K562 (cell line): ENCODE data around the gene VPS9D1. TPM values are rescaled to one million over a fixed set of nuclear protein-coding genes. Genes with fewer than 3 reads are reported as not detected.

Experiments
- EZH2 ChIP-seq: IDR thresholded peaks from 2 replicates; pipeline ENCODE4 v1.6.1; 2012; ENCODE audit warnings: low read depth, mild to moderate bottlenecking, inconsistent platforms, low read length, borderline replicate concordance
- HDAC1 ChIP-seq, 2 experiments: fragments of 450-650 bp; IDR thresholded peaks; 2 replicates each; pipeline ENCODE4 v1.6.1; 2016 to 2017; ENCODE audit warnings: inconsistent platforms in 1 of 2, mild to moderate bottlenecking in 1 of 2, moderate library complexity in 1 of 2
- HDAC6 ChIP-seq: IDR thresholded peaks from 2 replicates; pipeline ENCODE4 v1.6.1; 2012; ENCODE audit warnings: low read depth, mild to moderate bottlenecking, control low read depth, inconsistent platforms, low read length, moderate library complexity
- HMG20B ChIP-seq: fragments of 250-450 bp; sonication (Bioruptor Pico); IDR thresholded peaks from 2 replicates; pipeline ENCODE4 v1.5.0; 2021; ENCODE audit warnings: mild to moderate bottlenecking
- HMGN3 ChIP-seq: IDR thresholded peaks from 2 replicates; pipeline ENCODE4 v1.6.1; 2011; ENCODE audit warnings: borderline replicate concordance, low read depth, mild to moderate bottlenecking, mixed read lengths, low read length; ENCODE audit not compliant: insufficient read length; ENCODE audit errors: extremely low read depth
- KLF16 ChIP-seq: IDR thresholded peaks from 2 replicates; pipeline ENCODE4 v1.6.1; 2016; ENCODE audit warnings: antibody characterized with exemption
- MCM7 ChIP-seq, 2 experiments: fragments of 450-650 bp; IDR thresholded peaks; 2 replicates each; pipeline ENCODE4 v1.6.1; 2016 to 2018
- MTF1 ChIP-seq: fragments of 250-450 bp; sonication (Bioruptor Pico); IDR thresholded peaks from 2 replicates; pipeline ENCODE4 v1.9.0; 2021; ENCODE audit warnings: moderate library complexity, mild to moderate bottlenecking, inconsistent platforms, borderline replicate concordance
- MXI1 ChIP-seq: IDR thresholded peaks from 2 replicates; pipeline ENCODE4 v1.6.1; 2011; ENCODE audit warnings: low read depth, mild to moderate bottlenecking, improper control_type of control experiment, low read length
- PHB2 ChIP-seq: fragments of 450-650 bp; IDR thresholded peaks from 2 replicates; pipeline ENCODE4 v1.6.1; 2017; ENCODE audit warnings: low read depth
- POLR2AphosphoS2 ChIP-seq: IDR thresholded peaks from 2 replicates; pipeline ENCODE4 v1.6.1; 2012; ENCODE audit warnings: low read length, improper control_type of control experiment
- POLR2B ChIP-seq: fragments of 450-650 bp; IDR thresholded peaks from 2 replicates; pipeline ENCODE4 v1.6.1; 2018; ENCODE audit warnings: low read depth; ENCODE audit not compliant: partially characterized antibody
- PPARD ChIP-seq: fragments of 250-450 bp; sonication (Bioruptor Pico); IDR thresholded peaks from 2 replicates; pipeline ENCODE4 v1.8.0; 2022; ENCODE audit warnings: inconsistent platforms, mild to moderate bottlenecking, moderate library complexity
- RB1 ChIP-seq: fragments of 450-650 bp; IDR thresholded peaks from 2 replicates; pipeline ENCODE4 v1.6.1; 2017; ENCODE audit warnings: low read depth, mild to moderate bottlenecking
- RFX1 ChIP-seq: fragments of 450-650 bp; IDR thresholded peaks from 2 replicates; pipeline ENCODE4 v1.6.1; 2016; ENCODE audit warnings: mild to moderate bottlenecking, moderate library complexity
- SLC30A9 ChIP-seq: fragments of 250-450 bp; sonication (Bioruptor Pico); IDR thresholded peaks from 2 replicates; pipeline ENCODE4 v1.8.0; 2022; ENCODE audit warnings: mild to moderate bottlenecking, moderate library complexity
- TAF9B ChIP-seq: fragments of 450-650 bp; IDR thresholded peaks from 2 replicates; pipeline ENCODE4 v1.6.1; 2018; ENCODE audit warnings: mild to moderate bottlenecking; ENCODE audit not compliant: partially characterized antibody
- ZC3H8 ChIP-seq: fragments of 450-650 bp; IDR thresholded peaks from 2 replicates; pipeline ENCODE4 v1.6.1; 2017
- ZEB2 ChIP-seq: fragments of 450-650 bp; IDR thresholded peaks from 2 replicates; pipeline ENCODE4 v1.6.1; 2016
- ZNF274 ChIP-seq: IDR thresholded peaks from 2 replicates; pipeline ENCODE4 v1.6.1; 2011; ENCODE audit warnings: low read depth, mild to moderate bottlenecking, low read length, moderate library complexity, borderline replicate concordance
- polyA plus RNA-seq, 8 experiments: library from polyadenylated mRNA; depleted of rRNA in 4 of 8; stranded (reverse) in 5 of 8; unstranded in 3 of 8; fragments of >200 nt; fragmentation: Nextera tagmentation in 2 of 8; fragmentation: Illumina TruSeq in 1 of 8; extraction: Ambion mirVana in 2 of 8; extraction: Trizol in 1 of 8; gene quantifications; 2 replicates each; pipeline versions ENCODE4 v1.2.1 to v1.2.3, GENCODE V29; 2011 to 2014; ENCODE audit warnings: inconsistent platforms in 1 of 8, missing spikeins in 1 of 8
- total RNA-seq, 7 experiments: library from RNA; depleted of rRNA in 6 of 7; stranded (reverse); fragments of >200 nt in 6 of 7; fragmentation: Illumina TruSeq in 2 of 7; extraction: Trizol in 2 of 7; gene quantifications; 2 replicates each; pipeline versions ENCODE4 v1.2.1 to v1.2.3, GENCODE V29; 2011 to 2021; ENCODE audit warnings: low replicate concordance in 1 of 7
- TF ChIP-seq, protein P1 (sequence below): sonication (generic); formaldehyde crosslinking; IDR thresholded peaks from 2 replicates; pipeline ENCODE4 v1.9.0; 2022; ENCODE audit warnings: mild to moderate bottlenecking, missing genetic modification reagents
- TF ChIP-seq, protein P2 (sequence below): fragments of 250-450 bp; sonication (Bioruptor Pico); IDR thresholded peaks from 2 replicates; pipeline ENCODE4 v1.9.0; 2021; ENCODE audit warnings: mild to moderate bottlenecking
- TF ChIP-seq, protein P3 (sequence below): fragments of 250-450 bp; sonication (Bioruptor Pico); IDR thresholded peaks from 2 replicates; pipeline ENCODE4 v1.5.0; 2020; ENCODE audit warnings: mild to moderate bottlenecking
- TF ChIP-seq, protein P4 (sequence below): fragments of 450-650 bp; IDR thresholded peaks from 2 replicates; pipeline ENCODE4 v1.6.1; 2016; ENCODE audit warnings: low read depth, mild to moderate bottlenecking, moderate library complexity
- TF ChIP-seq, protein P5 (sequence below): sonication (generic); formaldehyde crosslinking; IDR thresholded peaks from 2 replicates; pipeline ENCODE4 v1.8.0; 2022; ENCODE audit warnings: missing genetic modification reagents, mild to moderate bottlenecking, borderline replicate concordance

The VPS9D1 gene
- total and polyA plus RNA-seq, 9 of the 15 experiments (the other 6 are each of a cell fraction or from before 2014, with no cell fraction given) = 0.33 to 3.1 (median 1.1) TPM

DNA sequence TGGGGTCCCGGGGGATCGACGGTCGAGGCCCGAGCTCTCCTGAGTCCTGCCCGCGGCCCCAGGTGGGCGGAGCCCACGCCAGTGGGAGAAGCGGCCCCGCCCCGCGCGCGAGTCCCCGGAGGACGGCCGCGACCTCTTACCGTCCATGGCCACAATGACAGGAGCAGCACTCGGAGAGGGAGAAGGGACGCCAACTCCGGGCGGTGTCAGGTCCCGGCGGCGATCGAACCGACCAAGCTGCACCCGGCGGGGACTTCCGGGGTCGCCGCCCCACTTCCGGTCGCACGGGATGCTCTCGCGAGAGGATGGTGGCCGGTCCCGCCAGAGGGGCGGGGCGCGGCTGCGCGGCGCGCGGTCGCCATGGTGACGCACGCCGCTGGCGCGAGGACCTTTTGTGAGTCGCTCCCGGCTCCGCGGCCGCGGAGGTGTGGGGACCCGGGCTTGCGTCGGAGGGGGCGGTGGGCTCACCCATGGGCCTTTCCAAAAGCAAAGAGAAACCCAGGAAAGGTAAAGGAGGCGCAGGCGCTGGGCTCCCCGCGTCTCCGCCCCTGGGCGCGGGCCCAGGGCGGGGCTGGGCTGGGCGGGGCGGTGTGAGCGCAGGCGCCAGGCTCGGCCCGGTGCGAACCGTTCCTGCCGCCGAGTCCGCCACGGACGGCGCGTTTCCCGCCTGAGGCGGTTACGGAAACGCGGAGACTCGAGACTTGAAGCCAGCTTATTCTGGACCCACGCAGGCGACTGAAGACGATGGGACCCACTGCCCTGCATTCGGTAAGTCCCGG, 63.1 kb downstream of the VPS9D1 start, which contains the start of the genes CHMP1A and SPATA33 (continued):
- TF ChIP-seq MXI1 (peak; percentile 92), MTF1 (CRISPR knock-in tag) (no peak), KLF16 (no peak), ZEB2 (no peak), HMG20B (CRISPR knock-in tag) (no peak), ZNF274 (no peak; the same call in 1 of the 2 replicates), SLC30A9 (CRISPR knock-in tag) (no peak), HDAC6 (no peak), PHB2 (no peak), TAF9B (no peak), POLR2AphosphoS2 (no peak), HDAC1 (IDR thresholded peaks at IDR 0.05) (peak in 1 of 2 experiments; percentile 94; a peak in 2 of 4 replicates), PPARD (CRISPR knock-in tag) (no peak), RFX1 (peak; percentile 94), EZH2 (no peak), MCM7 (IDR thresholded peaks at IDR 0.05) (no peak), ZC3H8 (no peak), HMGN3 (peak; percentile 52), POLR2B (peak; percentile 66), RB1 (peak; percentile 84)
- TF ChIP-seq, protein P1, sequence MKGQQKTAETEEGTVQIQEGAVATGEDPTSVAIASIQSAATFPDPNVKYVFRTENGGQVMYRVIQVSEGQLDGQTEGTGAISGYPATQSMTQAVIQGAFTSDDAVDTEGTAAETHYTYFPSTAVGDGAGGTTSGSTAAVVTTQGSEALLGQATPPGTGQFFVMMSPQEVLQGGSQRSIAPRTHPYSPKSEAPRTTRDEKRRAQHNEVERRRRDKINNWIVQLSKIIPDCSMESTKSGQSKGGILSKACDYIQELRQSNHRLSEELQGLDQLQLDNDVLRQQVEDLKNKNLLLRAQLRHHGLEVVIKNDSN = 0 out of 2 replicates have a peak, but pooled peaks have one; percentile 29
- TF ChIP-seq, protein P2, sequence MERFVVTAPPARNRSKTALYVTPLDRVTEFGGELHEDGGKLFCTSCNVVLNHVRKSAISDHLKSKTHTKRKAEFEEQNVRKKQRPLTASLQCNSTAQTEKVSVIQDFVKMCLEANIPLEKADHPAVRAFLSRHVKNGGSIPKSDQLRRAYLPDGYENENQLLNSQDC (CRISPR knock-in tag) = no peak
- TF ChIP-seq, protein P3, sequence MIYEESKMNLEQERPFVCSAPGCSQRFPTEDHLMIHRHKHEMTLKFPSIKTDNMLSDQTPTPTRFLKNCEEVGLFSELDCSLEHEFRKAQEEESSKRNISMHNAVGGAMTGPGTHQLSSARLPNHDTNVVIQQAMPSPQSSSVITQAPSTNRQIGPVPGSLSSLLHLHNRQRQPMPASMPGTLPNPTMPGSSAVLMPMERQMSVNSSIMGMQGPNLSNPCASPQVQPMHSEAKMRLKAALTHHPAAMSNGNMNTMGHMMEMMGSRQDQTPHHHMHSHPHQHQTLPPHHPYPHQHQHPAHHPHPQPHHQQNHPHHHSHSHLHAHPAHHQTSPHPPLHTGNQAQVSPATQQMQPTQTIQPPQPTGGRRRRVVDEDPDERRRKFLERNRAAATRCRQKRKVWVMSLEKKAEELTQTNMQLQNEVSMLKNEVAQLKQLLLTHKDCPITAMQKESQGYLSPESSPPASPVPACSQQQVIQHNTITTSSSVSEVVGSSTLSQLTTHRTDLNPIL (CRISPR knock-in tag) = no peak
- TF ChIP-seq, protein P4, sequence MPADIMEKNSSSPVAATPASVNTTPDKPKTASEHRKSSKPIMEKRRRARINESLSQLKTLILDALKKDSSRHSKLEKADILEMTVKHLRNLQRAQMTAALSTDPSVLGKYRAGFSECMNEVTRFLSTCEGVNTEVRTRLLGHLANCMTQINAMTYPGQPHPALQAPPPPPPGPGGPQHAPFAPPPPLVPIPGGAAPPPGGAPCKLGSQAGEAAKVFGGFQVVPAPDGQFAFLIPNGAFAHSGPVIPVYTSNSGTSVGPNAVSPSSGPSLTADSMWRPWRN = no peak
- TF ChIP-seq, protein P5, sequence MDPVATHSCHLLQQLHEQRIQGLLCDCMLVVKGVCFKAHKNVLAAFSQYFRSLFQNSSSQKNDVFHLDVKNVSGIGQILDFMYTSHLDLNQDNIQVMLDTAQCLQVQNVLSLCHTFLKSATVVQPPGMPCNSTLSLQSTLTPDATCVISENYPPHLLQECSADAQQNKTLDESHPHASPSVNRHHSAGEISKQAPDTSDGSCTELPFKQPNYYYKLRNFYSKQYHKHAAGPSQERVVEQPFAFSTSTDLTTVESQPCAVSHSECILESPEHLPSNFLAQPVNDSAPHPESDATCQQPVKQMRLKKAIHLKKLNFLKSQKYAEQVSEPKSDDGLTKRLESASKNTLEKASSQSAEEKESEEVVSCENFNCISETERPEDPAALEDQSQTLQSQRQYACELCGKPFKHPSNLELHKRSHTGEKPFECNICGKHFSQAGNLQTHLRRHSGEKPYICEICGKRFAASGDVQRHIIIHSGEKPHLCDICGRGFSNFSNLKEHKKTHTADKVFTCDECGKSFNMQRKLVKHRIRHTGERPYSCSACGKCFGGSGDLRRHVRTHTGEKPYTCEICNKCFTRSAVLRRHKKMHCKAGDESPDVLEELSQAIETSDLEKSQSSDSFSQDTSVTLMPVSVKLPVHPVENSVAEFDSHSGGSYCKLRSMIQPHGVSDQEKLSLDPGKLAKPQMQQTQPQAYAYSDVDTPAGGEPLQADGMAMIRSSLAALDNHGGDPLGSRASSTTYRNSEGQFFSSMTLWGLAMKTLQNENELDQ (CRISPR knock-in tag) = no peak
